Tibial artery (tissue), 4 donors: Measurements from ENCODE around the gene PSIP1.

Experiments used
- DNase-seq, 2 donors: peaks; one replicate each; pipeline ENCODE4 v3.0.0-alpha.2; 2019
- H3K27ac ChIP-seq, 2 donors: fragments of 200-600 bp; sonication (generic) in 1 of 2; 1 replicate in 1 of 2; 2 replicates in 1 of 2; pipeline ENCODE4 v1.5.1; 2018 to 2019; ENCODE audit warnings: mild to moderate bottlenecking in 1 of 2
- H3K27me3 ChIP-seq, 2 donors: fragments of 200-600 bp; sonication (generic) in 1 of 2; one replicate each; pipeline versions ENCODE4 v1.5.1 to v1.6.0; 2016 to 2019
- H3K36me3 ChIP-seq, 3 donors: fragments of 200-600 bp; sonication (generic) in 2 of 3; one replicate each; pipeline ENCODE4 v1.5.1; 2016 to 2019; ENCODE audit warnings: mild to moderate bottlenecking in 2 of 3
- H3K4me1 ChIP-seq, 4 donors: fragments of 200-600 bp; sonication (generic) in 2 of 4; 1 replicate in 3 of 4; 2 replicates in 1 of 4; pipeline ENCODE4 v1.5.1; 2016 to 2019
- H3K4me3 ChIP-seq, 2 donors: fragments of 200-600 bp; sonication (generic) in 1 of 2; 1 replicate in 1 of 2; 2 replicates in 1 of 2; pipeline ENCODE4 v1.5.1; 2018 to 2019; ENCODE audit warnings: mild to moderate bottlenecking in 2 of 2
- H3K9me3 ChIP-seq, 3 donors: fragments of 200-600 bp; sonication (generic) in 1 of 3; one replicate each; pipeline ENCODE4 v1.5.1; 2016 to 2019
- CTCF ChIP-seq, 2 experiments: fragments of 200-600 bp in 1 of 2; fragments of 450-650 bp in 1 of 2; IDR thresholded peaks; one replicate each; pipeline ENCODE4 v1.5.1; 2017 to 2019; ENCODE audit warnings: antibody characterized with exemption in 2 of 2, mild to moderate bottlenecking in 1 of 2, moderate library complexity in 1 of 2
- intact Hi-C: fragments of 100-400 bp; cut with DNase I; formaldehyde crosslinking; loops from one replicate; pipeline ENCODE4 v1.15.0; 2023; ENCODE audit warnings: low total_unique reads

PSIP1 gene

GRCh38 chr9:15469862-15470261 is 40.9 kb downstream of the PSIP1 start:
- Histone ChIP-seq H3K27ac (peak overlapping the region in 1 of 2 donors; percentile 22), H3K27me3 (no peaks in the 10 kb centered on the region), H3K9me3 (no peaks in the 10 kb centered on the region), H3K36me3 (peaks cover 36 to 56% (median 48%) of the 10 kb centered on the region in 3 donors), H3K4me3 (no peak overlapping the region), H3K4me1 (peaks cover 0 to 13% (median 0%) of the 10 kb centered on the region in 4 donors)
- intact Hi-C loops: no loop called here
- no peak for DNase-seq
- TF ChIP-seq CTCF (IDR thresholded peaks at IDR 0.05): no peak

GRCh38 chr9:15469406-15469805 is 41.4 kb downstream of the PSIP1 start:
- H3K9me3 ChIP-seq: no peaks in the 10 kb centered on the region
- intact Hi-C loops: no loop called here
- no peak overlapping the region for H3K27ac ChIP-seq
- H3K4me3 ChIP-seq: no peak overlapping the region
- no peak for TF ChIP-seq CTCF (IDR thresholded peaks at IDR 0.05)
- no peak for DNase-seq
- no peaks in the 10 kb centered on the region for H3K27me3 ChIP-seq
- H3K36me3 ChIP-seq: peaks cover 41 to 56% (median 52%) of the 10 kb centered on the region in 3 donors
- H3K4me1 ChIP-seq: peaks cover 0 to 13% (median 0%) of the 10 kb centered on the region in 4 donors

- Histone ChIP-seq H3K27me3 (no peaks in the 10 kb centered on the region), H3K4me3 (no peak overlapping the region), H3K27ac (no peak overlapping the region), H3K9me3 (no peaks in the 10 kb centered on the region), H3K4me1 (peaks cover 0 to 20% (median 0%) of the 10 kb centered on the region in 4 donors), H3K36me3 (peaks cover 52 to 53% (median 52%) of the 10 kb centered on the region in 3 donors)
- intact Hi-C loops: no loop called here
- TF ChIP-seq CTCF (IDR thresholded peaks at IDR 0.05): no peak
- no peak for DNase-seq
These were observed 42.6 kb downstream of the PSIP1 start for GRCh38 chr9:15468145-15468544.

GRCh38 chr9:15461601-15462000 is 49.2 kb downstream of the PSIP1 start:
- intact Hi-C loops: no loop called here
- no peaks in the 10 kb centered on the region for H3K9me3 ChIP-seq

GRCh38 chr9:15461056-15461455 is 49.7 kb downstream of the PSIP1 start:
- TF ChIP-seq CTCF (IDR thresholded peaks at IDR 0.05): no peak
- H3K27me3 ChIP-seq: no peaks in the 10 kb centered on the region
- H3K27ac ChIP-seq: no peak overlapping the region
- peaks cover 0 to 8% (median 0%) of the 10 kb centered on the region in 4 donors for H3K4me1 ChIP-seq
- peaks cover 50 to 82% (median 62%) of the 10 kb centered on the region in 3 donors for H3K36me3 ChIP-seq
- DNase-seq: no peak
- H3K4me3 ChIP-seq: no peak overlapping the region
- intact Hi-C loops: no loop called here
- H3K9me3 ChIP-seq: no peaks in the 10 kb centered on the region

More at GRCh38 chr9:15461601-15462000, 49.2 kb downstream of the PSIP1 start:
- no peak for TF ChIP-seq CTCF (IDR thresholded peaks at IDR 0.05)
- DNase-seq: no peak
- Histone ChIP-seq H3K27ac (no peak overlapping the region), H3K4me1 (peaks cover 0 to 8% (median 0%) of the 10 kb centered on the region in 4 donors), H3K36me3 (peaks cover 55 to 82% (median 67%) of the 10 kb centered on the region in 3 donors), H3K4me3 (no peak overlapping the region), H3K27me3 (no peaks in the 10 kb centered on the region)

- intact Hi-C loops: no loop called here
- Histone ChIP-seq H3K4me3 (no peak overlapping the region), H3K27me3 (no peaks in the 10 kb centered on the region), H3K27ac (no peak overlapping the region), H3K36me3 (peaks cover 36 to 62% (median 61%) of the 10 kb centered on the region in 3 donors), H3K4me1 (no peaks in the 10 kb centered on the region), H3K9me3 (no peaks in the 10 kb centered on the region)
- no peak for TF ChIP-seq CTCF (IDR thresholded peaks at IDR 0.05)
- no peak for DNase-seq
These were observed 56.8 kb downstream of the PSIP1 start for GRCh38 chr9:15453956-15454355.
